Measurements from ENCODE around the gene LTA. TPM values are rescaled to one million over a fixed set of nuclear protein-coding genes. Genes with fewer than 3 reads are reported as not detected.

LTA gene
- total and polyA plus RNA-seq, 2 experiments from 2014 or later = not detected

DNA sequence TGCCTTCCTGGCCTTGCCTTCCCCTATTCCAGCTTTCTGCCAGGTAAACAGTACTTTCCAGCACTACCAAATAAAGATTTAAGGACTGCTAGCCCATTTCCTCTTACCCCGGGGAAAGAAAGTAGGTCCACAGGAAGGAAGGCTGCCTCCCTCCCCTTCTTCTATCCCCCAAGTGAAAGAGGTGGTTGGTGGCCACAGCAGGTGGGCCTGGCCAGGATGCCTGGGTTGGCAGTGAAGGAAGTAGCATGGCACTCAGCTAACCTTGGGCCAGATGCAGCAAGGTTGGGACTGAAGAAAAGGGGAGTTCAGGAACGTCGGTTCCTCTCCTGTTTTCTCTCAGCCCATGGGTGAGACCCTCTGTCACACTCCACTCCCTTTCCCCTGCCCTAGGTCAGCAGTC lies 15.8 kb upstream of the LTA start (continued):
- TF ChIP-seq NANOG (IDR thresholded peaks at IDR 0.05; ENCODE audit: borderline replicate concordance) (no peak), EZH2 (IDR thresholded peaks at IDR 0.05; ENCODE audit: low read depth, unreplicated experiment) (no peak), ZNF331 (CRISPR knock-in tag; IDR thresholded peaks at IDR 0.05; ENCODE audit: low read depth) (no peak), EZH2phosphoT487 (IDR thresholded peaks at IDR 0.05; ENCODE audit: unreplicated experiment) (no peak), JUNB (IDR thresholded peaks at IDR 0.05; ENCODE audit: unreplicated experiment) (no peak), CREB1 (CRISPR knock-in tag; IDR thresholded peaks at IDR 0.05; ENCODE audit: low read depth) (no peak), ZNF114 (CRISPR knock-in tag; IDR thresholded peaks at IDR 0.05) (no peak), STAT1 (IDR thresholded peaks at IDR 0.05; ENCODE audit: unreplicated experiment) (no peak), POLR2AphosphoS5 (IDR thresholded peaks at IDR 0.05; ENCODE audit: low read depth) (no peak)
- TF ChIP-seq, protein P1, sequence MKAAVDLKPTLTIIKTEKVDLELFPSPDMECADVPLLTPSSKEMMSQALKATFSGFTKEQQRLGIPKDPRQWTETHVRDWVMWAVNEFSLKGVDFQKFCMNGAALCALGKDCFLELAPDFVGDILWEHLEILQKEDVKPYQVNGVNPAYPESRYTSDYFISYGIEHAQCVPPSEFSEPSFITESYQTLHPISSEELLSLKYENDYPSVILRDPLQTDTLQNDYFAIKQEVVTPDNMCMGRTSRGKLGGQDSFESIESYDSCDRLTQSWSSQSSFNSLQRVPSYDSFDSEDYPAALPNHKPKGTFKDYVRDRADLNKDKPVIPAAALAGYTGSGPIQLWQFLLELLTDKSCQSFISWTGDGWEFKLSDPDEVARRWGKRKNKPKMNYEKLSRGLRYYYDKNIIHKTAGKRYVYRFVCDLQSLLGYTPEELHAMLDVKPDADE (IDR thresholded peaks at IDR 0.05) = no peak
- TF ChIP-seq, protein P2, sequence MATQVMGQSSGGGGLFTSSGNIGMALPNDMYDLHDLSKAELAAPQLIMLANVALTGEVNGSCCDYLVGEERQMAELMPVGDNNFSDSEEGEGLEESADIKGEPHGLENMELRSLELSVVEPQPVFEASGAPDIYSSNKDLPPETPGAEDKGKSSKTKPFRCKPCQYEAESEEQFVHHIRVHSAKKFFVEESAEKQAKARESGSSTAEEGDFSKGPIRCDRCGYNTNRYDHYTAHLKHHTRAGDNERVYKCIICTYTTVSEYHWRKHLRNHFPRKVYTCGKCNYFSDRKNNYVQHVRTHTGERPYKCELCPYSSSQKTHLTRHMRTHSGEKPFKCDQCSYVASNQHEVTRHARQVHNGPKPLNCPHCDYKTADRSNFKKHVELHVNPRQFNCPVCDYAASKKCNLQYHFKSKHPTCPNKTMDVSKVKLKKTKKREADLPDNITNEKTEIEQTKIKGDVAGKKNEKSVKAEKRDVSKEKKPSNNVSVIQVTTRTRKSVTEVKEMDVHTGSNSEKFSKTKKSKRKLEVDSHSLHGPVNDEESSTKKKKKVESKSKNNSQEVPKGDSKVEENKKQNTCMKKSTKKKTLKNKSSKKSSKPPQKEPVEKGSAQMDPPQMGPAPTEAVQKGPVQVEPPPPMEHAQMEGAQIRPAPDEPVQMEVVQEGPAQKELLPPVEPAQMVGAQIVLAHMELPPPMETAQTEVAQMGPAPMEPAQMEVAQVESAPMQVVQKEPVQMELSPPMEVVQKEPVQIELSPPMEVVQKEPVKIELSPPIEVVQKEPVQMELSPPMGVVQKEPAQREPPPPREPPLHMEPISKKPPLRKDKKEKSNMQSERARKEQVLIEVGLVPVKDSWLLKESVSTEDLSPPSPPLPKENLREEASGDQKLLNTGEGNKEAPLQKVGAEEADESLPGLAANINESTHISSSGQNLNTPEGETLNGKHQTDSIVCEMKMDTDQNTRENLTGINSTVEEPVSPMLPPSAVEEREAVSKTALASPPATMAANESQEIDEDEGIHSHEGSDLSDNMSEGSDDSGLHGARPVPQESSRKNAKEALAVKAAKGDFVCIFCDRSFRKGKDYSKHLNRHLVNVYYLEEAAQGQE (IDR thresholded peaks at IDR 0.05; ENCODE audit: unreplicated experiment) = no peak

DNA sequence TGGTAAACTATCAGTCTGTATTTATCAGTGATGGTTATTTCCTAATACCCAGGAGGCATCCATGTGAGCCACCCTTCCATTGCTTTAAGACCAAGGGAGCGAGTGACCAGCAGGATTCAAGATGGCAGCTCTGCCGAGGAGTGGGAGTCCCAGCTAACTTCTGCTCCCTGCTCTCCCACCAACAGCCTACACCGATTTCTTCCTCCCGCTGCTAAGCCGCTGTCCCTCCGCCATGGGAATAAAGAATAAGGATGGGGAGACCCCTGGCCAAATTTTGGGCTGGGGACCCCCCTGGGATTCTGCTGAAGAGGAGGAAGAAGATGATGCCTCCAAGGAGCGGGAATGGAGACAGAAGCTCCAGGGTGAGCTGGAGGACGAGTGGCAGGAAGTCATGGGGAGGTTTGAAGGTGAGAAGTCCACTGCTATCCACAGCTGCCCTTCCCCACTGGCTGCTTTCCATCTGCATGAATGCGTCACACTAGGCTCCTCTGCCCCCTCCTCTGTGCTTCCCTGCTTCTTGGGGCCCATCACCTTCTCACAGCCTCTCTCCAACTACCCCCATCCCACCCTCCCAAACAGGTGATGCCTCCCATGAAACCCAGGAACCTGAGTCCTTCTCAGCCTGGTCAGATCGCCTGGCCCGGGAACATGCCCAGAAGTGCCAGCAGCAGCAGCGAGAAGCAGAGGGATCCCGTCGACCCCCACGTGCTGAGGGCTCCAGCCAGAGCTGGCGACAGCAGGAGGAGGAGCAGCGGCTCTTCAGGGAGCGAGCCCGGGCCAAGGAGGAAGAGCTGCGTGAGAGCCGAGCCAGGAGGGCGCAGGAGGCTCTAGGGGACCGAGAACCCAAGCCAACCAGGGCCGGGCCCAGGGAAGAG lies 14.4 kb upstream of the LTA start:
- Histone ChIP-seq H3K4me2 (no peak overlapping the region), H2AFZ (no peak overlapping the region), H3K4me1 (ENCODE audit: insufficient read depth) (peaks cover 3% of the 10 kb centered on the region; the same call in 1 of the 2 replicates), H4K20me1 (replicated peaks; ENCODE audit: insufficient read depth) (no peaks in the 10 kb centered on the region), H3K36me3 (ENCODE audit: insufficient read depth) (no peaks in the 10 kb centered on the region), H3K27ac (ENCODE audit: low read depth) (no peak overlapping the region), H3K9me2 (ENCODE audit: insufficient read depth) (no peaks in the 10 kb centered on the region), H3K4me3 (no peak overlapping the region), H3K27me3 (ENCODE audit: insufficient read depth) (no peaks in the 10 kb centered on the region), H3F3A (replicated peaks; ENCODE audit: low read depth) (no peaks in the 10 kb centered on the region), H3K79me2 (replicated peaks; ENCODE audit: insufficient read depth) (no peaks in the 10 kb centered on the region)
- no peaks in the 10 kb centered on the region; the same call in 2 of the 3 replicates for H3K9me3 Mint-ChIP-seq
- no peak for DNase-seq (ENCODE audit: low spot score)
- no peak overlapping the region for H3K27ac Mint-ChIP-seq
- no peak for TF ChIP-seq EZH2phosphoT487 (IDR thresholded peaks at IDR 0.05; ENCODE audit: unreplicated experiment)
- no peak for TF ChIP-seq POLR2AphosphoS5 (IDR thresholded peaks at IDR 0.05; ENCODE audit: low read depth)
- TF ChIP-seq CREB1 (CRISPR knock-in tag; IDR thresholded peaks at IDR 0.05; ENCODE audit: low read depth) = no peak
- TF ChIP-seq, protein P3, sequence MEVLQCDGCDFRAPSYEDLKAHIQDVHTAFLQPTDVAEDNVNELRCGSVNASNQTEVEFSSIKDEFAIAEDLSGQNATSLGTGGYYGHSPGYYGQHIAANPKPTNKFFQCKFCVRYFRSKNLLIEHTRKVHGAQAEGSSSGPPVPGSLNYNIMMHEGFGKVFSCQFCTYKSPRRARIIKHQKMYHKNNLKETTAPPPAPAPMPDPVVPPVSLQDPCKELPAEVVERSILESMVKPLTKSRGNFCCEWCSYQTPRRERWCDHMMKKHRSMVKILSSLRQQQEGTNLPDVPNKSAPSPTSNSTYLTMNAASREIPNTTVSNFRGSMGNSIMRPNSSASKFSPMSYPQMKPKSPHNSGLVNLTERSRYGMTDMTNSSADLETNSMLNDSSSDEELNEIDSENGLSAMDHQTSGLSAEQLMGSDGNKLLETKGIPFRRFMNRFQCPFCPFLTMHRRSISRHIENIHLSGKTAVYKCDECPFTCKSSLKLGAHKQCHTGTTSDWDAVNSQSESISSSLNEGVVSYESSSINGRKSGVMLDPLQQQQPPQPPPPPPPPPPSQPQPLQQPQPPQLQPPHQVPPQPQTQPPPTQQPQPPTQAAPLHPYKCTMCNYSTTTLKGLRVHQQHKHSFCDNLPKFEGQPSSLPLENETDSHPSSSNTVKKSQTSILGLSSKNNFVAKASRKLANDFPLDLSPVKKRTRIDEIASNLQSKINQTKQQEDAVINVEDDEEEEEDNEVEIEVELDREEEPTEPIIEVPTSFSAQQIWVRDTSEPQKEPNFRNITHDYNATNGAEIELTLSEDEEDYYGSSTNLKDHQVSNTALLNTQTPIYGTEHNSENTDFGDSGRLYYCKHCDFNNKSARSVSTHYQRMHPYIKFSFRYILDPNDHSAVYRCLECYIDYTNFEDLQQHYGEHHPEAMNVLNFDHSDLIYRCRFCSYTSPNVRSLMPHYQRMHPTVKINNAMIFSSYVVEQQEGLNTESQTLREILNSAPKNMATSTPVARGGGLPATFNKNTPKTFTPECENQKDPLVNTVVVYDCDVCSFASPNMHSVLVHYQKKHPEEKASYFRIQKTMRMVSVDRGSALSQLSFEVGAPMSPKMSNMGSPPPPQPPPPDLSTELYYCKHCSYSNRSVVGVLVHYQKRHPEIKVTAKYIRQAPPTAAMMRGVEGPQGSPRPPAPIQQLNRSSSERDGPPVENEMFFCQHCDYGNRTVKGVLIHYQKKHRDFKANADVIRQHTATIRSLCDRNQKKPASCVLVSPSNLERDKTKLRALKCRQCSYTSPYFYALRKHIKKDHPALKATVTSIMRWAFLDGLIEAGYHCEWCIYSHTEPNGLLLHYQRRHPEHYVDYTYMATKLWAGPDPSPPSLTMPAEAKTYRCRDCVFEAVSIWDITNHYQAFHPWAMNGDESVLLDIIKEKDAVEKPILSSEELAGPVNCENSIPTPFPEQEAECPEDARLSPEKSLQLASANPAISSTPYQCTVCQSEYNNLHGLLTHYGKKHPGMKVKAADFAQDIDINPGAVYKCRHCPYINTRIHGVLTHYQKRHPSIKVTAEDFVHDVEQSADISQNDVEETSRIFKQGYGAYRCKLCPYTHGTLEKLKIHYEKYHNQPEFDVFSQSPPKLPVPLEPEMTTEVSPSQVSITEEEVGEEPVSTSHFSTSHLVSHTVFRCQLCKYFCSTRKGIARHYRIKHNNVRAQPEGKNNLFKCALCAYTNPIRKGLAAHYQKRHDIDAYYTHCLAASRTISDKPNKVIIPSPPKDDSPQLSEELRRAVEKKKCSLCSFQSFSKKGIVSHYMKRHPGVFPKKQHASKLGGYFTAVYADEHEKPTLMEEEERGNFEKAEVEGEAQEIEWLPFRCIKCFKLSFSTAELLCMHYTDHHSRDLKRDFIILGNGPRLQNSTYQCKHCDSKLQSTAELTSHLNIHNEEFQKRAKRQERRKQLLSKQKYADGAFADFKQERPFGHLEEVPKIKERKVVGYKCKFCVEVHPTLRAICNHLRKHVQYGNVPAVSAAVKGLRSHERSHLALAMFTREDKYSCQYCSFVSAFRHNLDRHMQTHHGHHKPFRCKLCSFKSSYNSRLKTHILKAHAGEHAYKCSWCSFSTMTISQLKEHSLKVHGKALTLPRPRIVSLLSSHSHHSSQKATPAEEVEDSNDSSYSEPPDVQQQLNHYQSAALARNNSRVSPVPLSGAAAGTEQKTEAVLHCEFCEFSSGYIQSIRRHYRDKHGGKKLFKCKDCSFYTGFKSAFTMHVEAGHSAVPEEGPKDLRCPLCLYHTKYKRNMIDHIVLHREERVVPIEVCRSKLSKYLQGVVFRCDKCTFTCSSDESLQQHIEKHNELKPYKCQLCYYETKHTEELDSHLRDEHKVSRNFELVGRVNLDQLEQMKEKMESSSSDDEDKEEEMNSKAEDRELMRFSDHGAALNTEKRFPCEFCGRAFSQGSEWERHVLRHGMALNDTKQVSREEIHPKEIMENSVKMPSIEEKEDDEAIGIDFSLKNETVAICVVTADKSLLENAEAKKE (CRISPR knock-in tag; IDR thresholded peaks at IDR 0.05) = no peak
- no peak for TF ChIP-seq JUNB (IDR thresholded peaks at IDR 0.05; ENCODE audit: unreplicated experiment)
- no peak for TF ChIP-seq ZNF331 (CRISPR knock-in tag; IDR thresholded peaks at IDR 0.05; ENCODE audit: low read depth)
- TF ChIP-seq EZH2 (IDR thresholded peaks at IDR 0.05; ENCODE audit: low read depth, unreplicated experiment) = no peak
- H3K27me3 Mint-ChIP-seq (ENCODE audit: insufficient read depth, low read depth, poor library complexity) = peaks cover 3% of the 10 kb centered on the region
- peaks cover 27% of the 10 kb centered on the region for H3K36me3 Mint-ChIP-seq (ENCODE audit: low read depth)
- H3K4me1 Mint-ChIP-seq = peaks cover 18% of the 10 kb centered on the region
- ATAC-seq = no peak
- H3K4me3 Mint-ChIP-seq = no peak overlapping the region

Measured in GM23338 (cell line).